ENCODE data around the gene HOXD8. TPM values are rescaled to one million over a fixed set of nuclear protein-coding genes. Genes with fewer than 3 reads are reported as not detected.

Gene HOXD8
- total and polyA plus RNA-seq, 10 of the 15 experiments (the other 5 are each of a cell fraction or from before 2014, with no cell fraction given) = not detected

GRCh38 chr2:176079831-176080539, 49.5 kb upstream of the HOXD8 start:
- DNase-seq (ENCODE audit: low read depth, low spot score) (no peak), ATAC-seq (no peak), FAIRE-seq (no peak)
- Histone ChIP-seq H2AFZ (ENCODE audit: control insufficient read depth, low read depth, low read length) (no peak overlapping the region), H3K4me2 (ENCODE audit: control insufficient read depth, insufficient read depth) (no peak overlapping the region), H3K27me3 (replicated peaks in 1 of 2; ENCODE audit: control insufficient read depth in 2 of 2, insufficient read depth in 2 of 2, low read length in 1 of 2) (peaks cover 0 to 25% of the 10 kb centered on the region in 2 experiments; a peak in 3 of 4 replicates), H3K9me3 (replicated peaks; ENCODE audit: control insufficient read depth, insufficient read depth, low read length) (peaks cover 20% of the 10 kb centered on the region; the same call in 2 of the 3 replicates), H3K36me3 (ENCODE audit: control insufficient read depth in 2 of 2, insufficient read depth in 2 of 2, low read length in 1 of 2) (no peaks in the 10 kb centered on the region), H3K27ac (ENCODE audit: control insufficient read depth, insufficient read depth) (no peak overlapping the region), H3K4me3 (no peak overlapping the region), H3K9ac (ENCODE audit: control insufficient read depth, insufficient read depth, low read length) (no peak overlapping the region), H3K4me1 (ENCODE audit: control insufficient read depth, insufficient read depth, low read length) (no peaks in the 10 kb centered on the region), H3K79me2 (ENCODE audit: control insufficient read depth, insufficient read depth, low read length) (no peaks in the 10 kb centered on the region), H4K20me1 (ENCODE audit: control insufficient read depth, insufficient read depth) (no peaks in the 10 kb centered on the region)
- RAD21 ChIA-PET (ENCODE audit: unreplicated experiment) = no interaction called here
- intact Hi-C loops (cut with micrococcal nuclease; ENCODE audit: unreplicated experiment) = loop anchor here (10.0 kb wide), 1 partner anchor 195 kb away; no protein-coding TSS in a partner anchor
- no peak for TF ChIP-seq E2F4 (IDR thresholded peaks at IDR 0.05; ENCODE audit: low read depth, low read length)
- TF ChIP-seq CTCF (IDR thresholded peaks at IDR 0.05 in 2 of 3, conservative IDR thresholded peaks at IDR 0.05 in 1 of 3; ENCODE audit: control insufficient read depth in 2 of 3, extremely low read depth in 1 of 3, insufficient read depth in 1 of 3, low read depth in 3 of 3, low read length in 3 of 3) = peak in 2 of 3 experiments; percentile 23 to 24; a peak in 2 of 6 replicates
- CTCF ChIA-PET = no interaction called here
- 56% methylated on average over 41 of the region's 86 CpGs for WGBS (ENCODE audit: insufficient coverage, insufficient replicate concordance, low lambda C conversion rate, missing lambda C conversion rate)
- SMC1A ChIA-PET (ENCODE audit: uncharacterized antibody, unreplicated experiment) = no interaction called here
- BruUV-seq (replicated peaks) = no TSS peak
- POLR2A ChIA-PET = no interaction called here
- in situ Hi-C loops (cut with MboI) = no loop called here
